Natural killer cell (primary cell): ENCODE data around the gene PIM3. TPM values are rescaled to one million over a fixed set of nuclear protein-coding genes. Genes with fewer than 3 reads are reported as not detected.
A peak's percentile ranks its signal among the peaks of the same experiment; 100 is the strongest.

Source experiments
- ATAC-seq, 3 donors: fragments of 150-1000 bp in 2 of 3; fragments of 200-7000 bp in 1 of 3; cut with Tn5 transposase; 1 replicate in 1 of 3; 2 replicates in 2 of 3; pipeline ENCODE4 v1.10.0; 2021; ENCODE audit warnings: mild to moderate bottlenecking in 2 of 3, moderate library complexity in 2 of 3
- DNase-seq, 2 donors: peaks; one replicate each; pipeline versions ENCODE4 v3.0.0 to v3.0.0-alpha.2; 2013 to 2021; ENCODE audit warnings: mixed read lengths in 1 of 2
- H3K27ac ChIP-seq: one replicate; pipeline ENCODE4 v1.5.1; 2013; ENCODE audit warnings: mild to moderate bottlenecking, low read length
- H3K27me3 ChIP-seq: one replicate; pipeline ENCODE4 v1.6.1; 2013; ENCODE audit warnings: low read length; ENCODE audit not compliant: control insufficient read depth, insufficient read depth
- H3K36me3 ChIP-seq: one replicate; pipeline ENCODE4 v1.6.1; 2013; ENCODE audit warnings: low read length; ENCODE audit not compliant: control insufficient read depth, insufficient read depth
- H3K4me1 ChIP-seq: one replicate; pipeline ENCODE4 v1.6.1; 2013; ENCODE audit warnings: low read length; ENCODE audit not compliant: control insufficient read depth, insufficient read depth
- H3K4me3 ChIP-seq: one replicate; pipeline ENCODE4 v1.5.1; 2013; ENCODE audit warnings: low read length
- H3K9me3 ChIP-seq: one replicate; pipeline ENCODE4 v1.6.1; 2013; ENCODE audit warnings: low read length; ENCODE audit not compliant: control insufficient read depth, insufficient read depth
- H3K27ac Mint-ChIP-seq, 2 donors: one replicate each; pipeline ENCODE4 v1.8.0; 2022; ENCODE audit warnings: mild to moderate bottlenecking in 2 of 2, mixed read lengths in 2 of 2, moderate library complexity in 1 of 2
- H3K27me3 Mint-ChIP-seq, 2 donors: one replicate each; pipeline ENCODE4 v1.8.0; 2022; ENCODE audit warnings: low read depth in 2 of 2, mixed read lengths in 2 of 2
- H3K36me3 Mint-ChIP-seq: one replicate; pipeline ENCODE4 v1.8.0; 2022; ENCODE audit warnings: mixed read lengths
- H3K4me1 Mint-ChIP-seq, 2 donors: one replicate each; pipeline ENCODE4 v1.8.0; 2022; ENCODE audit warnings: mixed read lengths in 2 of 2
- H3K4me3 Mint-ChIP-seq: one replicate; pipeline ENCODE4 v1.8.0; 2022; ENCODE audit warnings: mild to moderate bottlenecking, moderate library complexity, mixed read lengths
- H3K9me3 Mint-ChIP-seq, 2 donors: one replicate each; pipeline ENCODE4 v1.8.0; 2022; ENCODE audit warnings: mixed read lengths in 2 of 2
- WGBS: methylation state at CpG from one replicate; pipeline ENCODE4 v1.1.7; 2013; ENCODE audit warnings: missing lambda C conversion rate; ENCODE audit not compliant: insufficient coverage; 5-methylcytosine and 5-hydroxymethylcytosine counted together
- intact Hi-C: fragments of 100-400 bp; cut with micrococcal nuclease; formaldehyde crosslinking; loops from one replicate; pipeline ENCODE4 v1.14.2; 2022
- total RNA-seq, 4 donors: library from RNA; stranded (reverse); fragments of 120-200 nt in 1 of 4; gene quantifications; one replicate each; pipeline versions ENCODE4 v1.2.3 to v1.2.4, GENCODE V29; 2013 to 2022
- TF ChIP-seq, protein P1 (sequence below): fragments of 200-600 bp; IDR thresholded peaks from one replicate; pipeline ENCODE4 v1.8.0; 2022; ENCODE audit warnings: antibody characterized with exemption

Gene PIM3
- total RNA-seq, 3 donors from 2014 or later (not counting 1 experiment from before 2014, with no cell fraction given), result 107 to 130 (median 129) TPM

DNA sequence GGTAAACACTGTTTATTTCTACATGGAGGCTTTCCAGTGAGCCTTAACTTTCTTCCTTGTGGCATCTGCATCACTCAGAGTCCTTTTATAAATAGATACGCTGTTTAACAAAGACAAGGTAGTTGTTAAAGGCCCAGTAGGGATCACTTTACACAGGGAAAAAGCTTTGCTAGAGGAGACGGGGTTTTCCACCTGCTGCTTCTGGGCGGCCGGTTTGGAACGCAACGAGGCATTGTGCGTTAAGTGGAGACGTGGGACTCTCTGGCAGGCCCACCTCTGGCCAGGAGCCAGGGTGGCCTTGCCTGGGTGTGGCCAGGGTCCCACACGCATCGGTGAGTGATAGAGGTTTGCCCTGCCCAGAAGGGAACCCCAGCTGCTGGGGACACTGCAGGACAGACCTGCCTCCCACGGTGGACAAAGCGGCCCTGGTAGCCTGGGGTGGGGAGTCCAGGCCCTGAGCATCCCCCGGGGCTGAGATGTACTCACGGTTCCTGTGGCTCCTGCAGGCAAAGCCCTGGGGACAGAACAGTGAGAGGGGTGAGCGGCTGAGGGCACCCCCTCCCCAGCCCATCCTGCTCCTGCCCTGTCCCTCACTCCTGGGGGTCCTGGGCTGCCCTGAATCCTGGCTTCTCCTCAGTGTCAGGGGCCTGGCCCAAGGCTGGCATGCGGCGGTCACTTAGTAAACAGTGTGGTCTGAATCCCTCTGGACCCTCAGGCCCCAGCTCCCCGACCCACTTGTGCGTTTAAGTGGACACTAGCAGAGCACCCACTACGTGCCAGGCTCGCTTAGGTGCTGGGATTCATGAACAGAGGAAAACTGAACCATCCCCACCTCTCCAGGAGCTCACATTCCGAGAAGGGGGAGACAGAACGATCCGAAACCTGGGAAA lies 47.8 kb downstream of the PIM3 start:
- H3K36me3 ChIP-seq, result no peaks in the 10 kb centered on the region
- ATAC-seq (no peak), DNase-seq (no peak)
- no peak overlapping the region for H3K4me3 ChIP-seq
- Mint-ChIP-seq H3K36me3 (no peaks in the 10 kb centered on the region), H3K27me3 (peaks cover 9 to 19% of the 10 kb centered on the region in 2 donors), H3K4me1 (peaks cover 0 to 10% of the 10 kb centered on the region in 2 donors), H3K27ac (no peak overlapping the region), H3K9me3 (no peaks in the 10 kb centered on the region), H3K4me3 (no peak overlapping the region)
- peaks cover 5% of the 10 kb centered on the region for H3K27me3 ChIP-seq
- intact Hi-C loops, result no loop called here
- peaks cover 14% of the 10 kb centered on the region for H3K4me1 ChIP-seq
- WGBS, result 91% methylated on average over 23 of the region's 24 CpGs
- TF ChIP-seq, protein P1, sequence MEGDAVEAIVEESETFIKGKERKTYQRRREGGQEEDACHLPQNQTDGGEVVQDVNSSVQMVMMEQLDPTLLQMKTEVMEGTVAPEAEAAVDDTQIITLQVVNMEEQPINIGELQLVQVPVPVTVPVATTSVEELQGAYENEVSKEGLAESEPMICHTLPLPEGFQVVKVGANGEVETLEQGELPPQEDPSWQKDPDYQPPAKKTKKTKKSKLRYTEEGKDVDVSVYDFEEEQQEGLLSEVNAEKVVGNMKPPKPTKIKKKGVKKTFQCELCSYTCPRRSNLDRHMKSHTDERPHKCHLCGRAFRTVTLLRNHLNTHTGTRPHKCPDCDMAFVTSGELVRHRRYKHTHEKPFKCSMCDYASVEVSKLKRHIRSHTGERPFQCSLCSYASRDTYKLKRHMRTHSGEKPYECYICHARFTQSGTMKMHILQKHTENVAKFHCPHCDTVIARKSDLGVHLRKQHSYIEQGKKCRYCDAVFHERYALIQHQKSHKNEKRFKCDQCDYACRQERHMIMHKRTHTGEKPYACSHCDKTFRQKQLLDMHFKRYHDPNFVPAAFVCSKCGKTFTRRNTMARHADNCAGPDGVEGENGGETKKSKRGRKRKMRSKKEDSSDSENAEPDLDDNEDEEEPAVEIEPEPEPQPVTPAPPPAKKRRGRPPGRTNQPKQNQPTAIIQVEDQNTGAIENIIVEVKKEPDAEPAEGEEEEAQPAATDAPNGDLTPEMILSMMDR, result no peak
- H3K27ac ChIP-seq, result no peak overlapping the region
- no peaks in the 10 kb centered on the region for H3K9me3 ChIP-seq

DNA sequence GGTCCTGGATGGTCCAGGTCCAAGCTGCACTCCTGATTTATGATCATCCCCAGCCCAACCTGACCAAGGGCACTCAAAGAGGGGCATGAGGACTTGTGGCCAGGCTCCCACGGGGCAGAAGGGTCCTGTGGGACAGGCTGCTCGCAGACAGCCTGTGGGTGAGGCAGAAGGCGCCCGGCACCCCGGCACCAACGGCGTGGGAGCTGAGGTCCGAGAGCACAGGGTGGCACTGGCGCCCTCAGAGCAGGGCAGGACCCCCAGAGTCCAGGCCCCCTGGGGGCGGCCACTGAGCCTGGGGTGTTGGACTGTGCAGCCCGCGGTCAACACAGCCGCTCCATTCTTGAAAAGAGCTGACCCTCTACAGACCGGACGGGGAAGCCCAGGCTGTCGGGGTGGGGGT lies 48.7 kb downstream of the PIM3 start:
- H3K9me3 ChIP-seq, result no peaks in the 10 kb centered on the region
- H3K9me3 Mint-ChIP-seq, result no peaks in the 10 kb centered on the region
- TF ChIP-seq, protein P1, result no peak
- H3K27ac Mint-ChIP-seq, result no peak overlapping the region
- H3K36me3 ChIP-seq, result no peaks in the 10 kb centered on the region
- peaks cover 9 to 22% of the 10 kb centered on the region in 2 donors for H3K27me3 Mint-ChIP-seq
- 93% methylated on average over 16 of the region's 16 CpGs for WGBS
- H3K27ac ChIP-seq, result no peak overlapping the region
- ATAC-seq, result no peak
- no peak for DNase-seq
- H3K4me1 Mint-ChIP-seq, result peaks cover 0 to 10% of the 10 kb centered on the region in 2 donors
- peaks cover 7% of the 10 kb centered on the region for H3K27me3 ChIP-seq
- H3K4me3 Mint-ChIP-seq, result no peak overlapping the region
- H3K4me3 ChIP-seq, result no peak overlapping the region
- intact Hi-C loops, result no loop called here
- no peaks in the 10 kb centered on the region for H3K36me3 Mint-ChIP-seq
- H3K4me1 ChIP-seq, result peaks cover 16% of the 10 kb centered on the region

DNA sequence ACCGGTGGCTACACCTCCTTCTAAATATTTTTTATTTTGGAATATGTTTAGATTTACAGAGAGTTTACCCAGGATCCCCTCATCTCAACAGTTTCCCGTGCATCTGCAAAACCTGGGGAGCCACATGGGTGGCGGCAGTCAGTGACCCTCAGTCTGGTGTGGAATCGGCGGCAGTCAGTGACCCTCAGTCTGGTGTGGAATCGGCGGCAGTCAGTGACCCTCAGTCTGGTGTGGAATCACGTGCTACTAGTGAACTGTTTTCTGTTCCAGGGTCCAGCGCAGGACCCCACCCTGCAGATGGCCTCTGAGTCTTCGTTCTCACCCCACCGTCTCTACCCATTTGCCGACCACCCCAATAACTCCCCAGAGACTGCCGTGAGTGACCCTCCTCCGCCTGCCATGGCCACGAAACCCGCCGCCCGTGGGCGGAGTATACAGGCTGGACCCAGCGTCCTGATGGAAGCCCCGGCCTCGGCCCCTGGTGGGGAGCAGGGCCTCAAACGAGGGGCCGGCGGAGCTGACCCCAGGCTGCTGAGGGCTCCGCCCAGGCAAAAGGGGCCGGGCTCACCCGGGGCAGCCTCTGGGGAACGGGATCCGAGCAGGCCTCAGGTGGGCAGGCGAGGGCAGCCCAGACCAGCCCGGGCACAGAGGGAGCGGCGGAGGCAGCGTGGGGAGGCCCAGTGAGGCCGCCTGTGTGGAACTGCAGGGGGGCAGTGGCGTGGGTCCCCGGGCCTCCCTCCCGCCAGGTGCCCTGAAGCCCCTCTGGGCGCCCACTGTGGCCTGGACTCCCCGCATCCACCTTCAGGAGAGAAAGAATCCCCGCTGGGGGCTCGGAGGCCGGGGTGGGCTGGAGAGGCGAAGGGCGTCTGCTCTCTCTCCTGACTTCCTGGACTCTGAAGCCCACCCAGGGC lies 49.4 kb downstream of the PIM3 start:
- ATAC-seq (peak in 1 of 3 donors; percentile 1), DNase-seq (no peak)
- Histone ChIP-seq H3K4me1 (peaks cover 22% of the 10 kb centered on the region), H3K4me3 (no peak overlapping the region), H3K9me3 (no peaks in the 10 kb centered on the region), H3K27me3 (peaks cover 10% of the 10 kb centered on the region), H3K36me3 (no peaks in the 10 kb centered on the region), H3K27ac (no peak overlapping the region)
- no peaks in the 10 kb centered on the region for H3K36me3 Mint-ChIP-seq
- H3K4me3 Mint-ChIP-seq, result no peak overlapping the region
- WGBS, result 69% methylated on average over 44 of the region's 46 CpGs
- no peaks in the 10 kb centered on the region for H3K9me3 Mint-ChIP-seq
- peaks cover 0 to 10% of the 10 kb centered on the region in 2 donors for H3K4me1 Mint-ChIP-seq
- peaks cover 9 to 22% of the 10 kb centered on the region in 2 donors for H3K27me3 Mint-ChIP-seq
- intact Hi-C loops, result no loop called here
- TF ChIP-seq, protein P1, result no peak
- H3K27ac Mint-ChIP-seq, result no peak overlapping the region
